Measurements from ENCODE around the gene PRKN. TPM values are rescaled to one million over a fixed set of nuclear protein-coding genes. Genes with fewer than 3 reads are reported as not detected.

PRKN gene
- total and polyA plus RNA-seq, 2 donors (not counting 3 experiments of a cell fraction or from before 2014, with no cell fraction given), result 0.06 TPM; not detected in 1

- Histone ChIP-seq H3K9me1 (replicated peaks; ENCODE audit: control insufficient read depth, extremely low read depth, insufficient read depth, low read length) (no peaks in the 10 kb centered on the region), H3K9me3 (replicated peaks; ENCODE audit: control insufficient read depth, insufficient read depth, low read length) (no peaks in the 10 kb centered on the region), H3K36me3 (ENCODE audit: control insufficient read depth in 2 of 2, extremely low read depth in 1 of 2, insufficient read depth in 2 of 2, low read length in 2 of 2) (no peaks in the 10 kb centered on the region), H3K27me3 (ENCODE audit: control insufficient read depth in 2 of 2, insufficient read depth in 2 of 2, low read length in 2 of 2) (no peaks in the 10 kb centered on the region), H3K4me2 (ENCODE audit: insufficient read depth, low read length) (no peak overlapping the region), H3K9ac (replicated peaks; ENCODE audit: extremely low read depth, insufficient read depth, low read length) (no peak overlapping the region), H3K79me2 (ENCODE audit: control insufficient read depth, insufficient read depth, low read length) (no peaks in the 10 kb centered on the region), H2AFZ (ENCODE audit: low read depth, low read length) (no peak overlapping the region), H4K20me1 (replicated peaks; ENCODE audit: control insufficient read depth, extremely low read depth, insufficient read depth, low read length) (no peaks in the 10 kb centered on the region), H3K4me1 (ENCODE audit: control insufficient read depth, extremely low read depth, insufficient read depth, low read length) (no peaks in the 10 kb centered on the region), H3K4me3 (replicated peaks in 1 of 3; ENCODE audit: insufficient read depth in 1 of 3, low read depth in 1 of 3, low read length in 3 of 3) (no peak overlapping the region), H3K27ac (ENCODE audit: insufficient read depth, low read depth, low read length) (no peak overlapping the region)
- FAIRE-seq (no peak), DNase-seq (ENCODE audit: low read depth, low spot score) (no peak)
- dilution Hi-C loops (cut with MboI; ENCODE audit: extremely low pct_ligation_motif_present, low sequenced_read_pairs) (no loop called here), intact Hi-C loops (cut with micrococcal nuclease) (no loop called here)
- POLR2A ChIA-PET, result no interaction called here
- CTCF ChIA-PET, result no interaction called here
- TF ChIP-seq FOS (IDR thresholded peaks at IDR 0.05; ENCODE audit: borderline replicate concordance, insufficient read depth, low read length) (no peak), EZH2 (IDR thresholded peaks at IDR 0.05; ENCODE audit: borderline replicate concordance, low read depth, low read length, severe bottlenecking) (no peak), POLR2A (IDR thresholded peaks at IDR 0.05; ENCODE audit: low read depth, low read length) (no peak), GATA2 (IDR thresholded peaks at IDR 0.05; ENCODE audit: insufficient read depth, insufficient read length, low read depth, low read length) (no peak), MAX (IDR thresholded peaks at IDR 0.05; ENCODE audit: insufficient read depth, insufficient read length) (no peak), JUN (IDR thresholded peaks at IDR 0.05; ENCODE audit: borderline replicate concordance, insufficient read depth, insufficient read length, low read depth) (no peak), CTCF (IDR thresholded peaks at IDR 0.05; ENCODE audit: extremely low read depth in 1 of 2, insufficient read depth in 1 of 2, low read depth in 1 of 2, low read length in 2 of 2) (no peak), MYC (IDR thresholded peaks at IDR 0.05; ENCODE audit: low read depth, low read length) (no peak), POLR2AphosphoS5 (IDR thresholded peaks at IDR 0.05; ENCODE audit: insufficient read depth, low read depth, low read length) (no peak)
- BruUV-seq (replicated peaks), result no TSS peak
These were observed 109.0 kb downstream of the PRKN start for GRCh38 chr6:162618448-162619002.

Measured in endothelial cell of umbilical vein (primary cell).